SK-N-MC (cell line): ENCODE measurements around the gene LRRC8A.
"Not testable (repeated sequence)": the region's sequence is repeated elsewhere in the genome, so short reads cannot be mapped to it uniquely, and the experiment has no call there.

Experiments
- DNase-seq: peaks from one replicate; pipeline ENCODE4 v3.0.0-alpha.2; 2011; ENCODE audit warnings: low read depth, low spot score
- H3K27ac ChIP-seq: fragments of 200-600 bp; sonication (generic); 2 replicates; pipeline ENCODE4 v1.5.1; 2016; ENCODE audit warnings: mixed run types
- H3K36me3 ChIP-seq: fragments of 200-600 bp; sonication (generic); 2 replicates; pipeline ENCODE4 v1.6.1; 2017; ENCODE audit warnings: antibody characterized with exemption, low read length, mixed read lengths; ENCODE audit not compliant: insufficient read depth
- H3K4me3 ChIP-seq: fragments of 200-600 bp; sonication (generic); 2 replicates; pipeline ENCODE4 v1.5.1; 2016
- H3K9ac ChIP-seq: fragments of 200-600 bp; sonication (generic); 2 replicates; pipeline ENCODE4 v1.8.0; 2017; ENCODE audit warnings: mixed run types, mixed read lengths; ENCODE audit not compliant: insufficient read length
- H3K9me3 ChIP-seq: fragments of 200-600 bp; sonication (generic); 2 replicates; pipeline ENCODE4 v1.6.1; 2017; ENCODE audit warnings: low read depth, mild to moderate bottlenecking, antibody characterized with exemption, low read length, moderate library complexity, mixed read lengths
- EZH2 ChIP-seq: fragments of 200-600 bp; sonication (generic); IDR thresholded peaks from one replicate; pipeline ENCODE4 v1.6.1; 2017; ENCODE audit warnings: antibody characterized with exemption
- FOXP2 ChIP-seq: optimal IDR thresholded peaks from 2 replicates; pipeline ENCODE3; 2011; ENCODE audit warnings: mild to moderate bottlenecking, moderate library complexity; ENCODE audit not compliant: insufficient read depth; ENCODE audit errors: extremely low read length, control extremely low read depth
- POLR2AphosphoS5 ChIP-seq: IDR thresholded peaks from 2 replicates; pipeline ENCODE4 v1.6.1; 2012; ENCODE audit warnings: mild to moderate bottlenecking, low read depth, low read length, borderline replicate concordance

The LRRC8A gene

DNA sequence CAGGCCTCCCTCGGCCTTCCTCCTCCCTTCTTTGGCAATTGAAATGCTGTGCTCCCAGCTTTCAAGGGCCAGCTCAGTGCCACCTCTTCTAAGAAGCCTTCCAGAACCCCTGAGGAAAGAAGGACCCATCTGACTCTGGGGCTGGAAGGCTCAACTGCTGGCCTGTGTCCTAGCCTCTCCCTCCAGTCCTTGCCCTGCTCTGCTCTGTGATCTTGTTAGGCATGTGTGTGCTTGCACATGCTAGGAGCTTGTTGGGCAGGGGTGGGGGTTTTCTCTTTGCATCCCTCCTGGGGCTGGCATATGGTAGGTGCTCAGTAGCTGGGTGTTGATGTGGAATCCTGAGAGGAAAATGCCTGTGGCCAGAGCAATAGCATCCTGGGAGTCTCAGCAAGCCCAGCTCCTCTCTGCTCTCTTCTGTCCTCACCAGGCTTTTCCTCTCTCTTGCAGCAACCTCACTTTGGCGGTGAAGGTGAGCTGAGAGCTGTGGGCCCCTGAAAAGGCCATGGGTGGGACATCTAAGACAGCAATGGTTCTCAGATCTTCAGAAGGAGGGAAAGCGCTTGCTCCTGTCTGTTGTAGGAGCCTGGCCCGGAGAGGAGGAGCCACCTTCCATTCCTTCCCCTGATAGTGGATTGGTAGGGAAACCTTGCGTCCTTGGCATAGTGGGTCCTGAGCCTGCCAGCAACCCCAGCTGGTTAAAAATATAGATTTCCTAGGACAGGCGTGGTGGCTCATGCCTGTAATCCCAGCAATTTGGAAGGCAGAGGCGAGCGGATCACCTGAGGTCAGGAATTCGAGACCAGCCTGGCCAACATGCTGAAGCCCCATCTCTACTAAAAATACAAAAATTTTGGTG is 55.6 kb downstream of the LRRC8A start:
- no peak for TF ChIP-seq EZH2
- no peak for TF ChIP-seq POLR2AphosphoS5
- no peak for TF ChIP-seq FOXP2
- Histone ChIP-seq H3K4me3 (no peak overlapping the region), H3K9ac (no peak overlapping the region), H3K36me3 (no peaks in the 10 kb centered on the region), H3K27ac (no peak overlapping the region), H3K9me3 (no peaks in the 10 kb centered on the region)
- DNase-seq = no peak

DNA sequence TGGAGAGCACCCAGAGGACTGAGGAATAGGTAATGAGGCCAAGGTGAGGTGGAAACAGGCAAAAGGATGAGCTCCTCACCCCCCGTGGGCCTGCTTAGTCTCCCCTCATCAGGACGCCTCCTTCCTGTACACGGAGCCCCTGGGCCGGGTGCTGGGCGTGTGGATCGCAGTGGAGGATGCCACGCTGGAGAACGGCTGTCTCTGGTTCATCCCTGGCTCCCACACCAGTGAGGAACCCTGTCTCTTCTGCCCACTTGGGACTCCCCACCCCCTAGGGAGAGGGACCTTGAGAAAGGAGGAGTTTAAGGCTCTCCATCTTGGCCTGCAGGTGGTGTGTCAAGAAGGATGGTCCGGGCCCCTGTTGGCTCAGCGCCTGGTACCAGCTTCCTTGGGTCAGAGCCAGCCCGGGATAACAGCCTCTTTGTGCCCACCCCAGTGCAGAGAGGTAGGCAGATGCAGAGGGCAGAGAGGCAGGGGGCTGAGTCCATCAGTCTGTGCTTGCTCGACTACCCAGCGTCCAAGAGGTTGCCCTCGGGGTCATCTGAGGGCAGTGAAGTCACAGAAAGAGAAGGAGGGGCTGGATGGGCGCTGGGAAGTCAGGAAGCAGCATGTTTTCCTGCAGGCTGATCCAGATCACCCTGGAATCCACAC is 58.5 kb downstream of the LRRC8A start:
- Histone ChIP-seq H3K36me3 (no peaks in the 10 kb centered on the region), H3K27ac (no peak overlapping the region), H3K4me3 (no peak overlapping the region), H3K9ac (no peak overlapping the region), H3K9me3 (no peaks in the 10 kb centered on the region)
- no peak for DNase-seq
- TF ChIP-seq FOXP2 (no peak), POLR2AphosphoS5 (no peak)

DNA sequence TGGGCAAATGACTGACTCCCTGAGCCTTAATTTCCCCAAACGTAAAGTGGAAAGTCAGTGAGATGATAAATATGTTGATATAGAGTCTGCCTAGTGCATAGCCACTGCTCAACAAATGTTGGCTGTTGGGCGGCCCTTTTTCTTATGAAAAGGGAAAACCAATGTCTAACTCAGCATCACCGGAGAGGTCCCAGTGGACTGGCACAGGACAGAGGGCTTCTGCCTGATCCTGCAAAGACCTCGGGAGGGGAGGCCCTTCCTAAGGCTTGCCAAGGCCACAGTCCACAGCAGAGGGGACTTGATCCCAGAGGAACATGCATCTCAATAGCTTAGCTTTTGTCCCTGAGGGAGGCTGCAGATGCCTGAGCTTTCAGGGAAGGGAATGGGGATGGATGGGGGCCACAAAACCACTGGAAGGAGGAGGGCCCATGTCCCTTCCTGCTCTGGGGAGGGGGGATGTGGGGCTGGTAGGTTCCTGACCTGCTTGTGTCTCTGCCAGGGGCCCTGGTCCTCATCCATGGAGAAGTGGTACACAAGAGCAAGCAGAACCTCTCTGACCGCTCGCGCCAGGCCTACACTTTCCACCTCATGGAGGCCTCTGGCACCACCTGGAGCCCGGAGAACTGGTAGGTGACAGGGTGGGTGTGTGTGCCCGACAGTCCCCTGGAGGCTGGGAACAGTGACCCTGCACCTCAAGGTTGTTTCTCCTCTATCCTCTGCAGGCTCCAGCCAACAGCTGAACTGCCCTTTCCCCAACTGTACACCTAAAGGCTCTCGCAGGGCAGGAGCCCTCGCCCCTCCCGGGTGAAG is 59.2 kb downstream of the LRRC8A start:
- no peaks in the 10 kb centered on the region for H3K9me3 ChIP-seq
- no peak overlapping the region for H3K27ac ChIP-seq
- no peaks in the 10 kb centered on the region for H3K36me3 ChIP-seq
- TF ChIP-seq POLR2AphosphoS5 (no peak), EZH2 (no peak), FOXP2 (no peak)
- no peak overlapping the region for H3K9ac ChIP-seq
- DNase-seq = no peak
- H3K4me3 ChIP-seq = no peak overlapping the region

GRCh38 chr9:128943832-128944620 is 62.1 kb downstream of the LRRC8A start:
- TF ChIP-seq EZH2 = no peak
- TF ChIP-seq FOXP2 = no peak
- TF ChIP-seq POLR2AphosphoS5 = no peak
- H3K9me3 ChIP-seq = no peaks in the 10 kb centered on the region
- no peak overlapping the region for H3K27ac ChIP-seq
- no peaks in the 10 kb centered on the region for H3K36me3 ChIP-seq
- no peak overlapping the region for H3K4me3 ChIP-seq
- DNase-seq = no peak
- no peak overlapping the region for H3K9ac ChIP-seq

DNA sequence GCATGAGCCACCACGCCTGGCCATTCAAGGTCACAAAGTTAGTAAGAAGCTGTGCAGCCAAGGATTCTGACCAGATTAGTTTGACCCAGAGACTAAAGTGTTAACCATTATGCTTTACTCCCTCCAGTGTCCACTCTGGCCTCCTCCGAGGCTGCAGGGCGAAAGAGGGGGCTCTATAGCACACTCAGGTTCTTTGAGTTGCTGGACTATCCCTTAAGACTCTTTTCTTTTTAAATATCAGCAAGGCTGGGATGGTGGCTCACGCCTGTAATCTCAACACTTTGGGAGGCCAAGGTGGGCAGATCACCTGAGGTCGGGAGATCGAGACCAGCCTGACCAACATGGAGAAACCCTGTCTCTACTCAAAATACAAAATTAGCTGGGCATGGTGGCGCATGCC is 63.0 kb downstream of the LRRC8A start:
- not testable (repeated sequence) for H3K36me3 ChIP-seq, DNase-seq, H3K4me3 ChIP-seq, H3K9ac ChIP-seq, H3K9me3 ChIP-seq, H3K27ac ChIP-seq

- Histone ChIP-seq H3K9me3 (no peaks in the 10 kb centered on the region), H3K4me3 (peak overlapping the region; percentile 95; the same call in 1 of the 2 replicates), H3K27ac (no peak overlapping the region), H3K9ac (no peak overlapping the region), H3K36me3 (peaks cover 7% of the 10 kb centered on the region; the same call in 1 of the 2 replicates)
- no peak for DNase-seq
- TF ChIP-seq EZH2 (no peak), FOXP2 (no peak), POLR2AphosphoS5 (no peak)
Observed at GRCh38 chr9:128945798-128946501, 64.0 kb downstream of the LRRC8A start.

GRCh38 chr9:128946571-128947276 is 64.8 kb downstream of the LRRC8A start:
- Histone ChIP-seq H3K4me3 (peak overlapping the region; percentile 95), H3K27ac (no peak overlapping the region), H3K9me3 (no peaks in the 10 kb centered on the region), H3K36me3 (peaks cover 12% of the 10 kb centered on the region), H3K9ac (peak overlapping the region; percentile 93)
- no peak for DNase-seq
- TF ChIP-seq FOXP2 = no peak
- no peak for TF ChIP-seq EZH2
- TF ChIP-seq POLR2AphosphoS5 = no peak

DNA sequence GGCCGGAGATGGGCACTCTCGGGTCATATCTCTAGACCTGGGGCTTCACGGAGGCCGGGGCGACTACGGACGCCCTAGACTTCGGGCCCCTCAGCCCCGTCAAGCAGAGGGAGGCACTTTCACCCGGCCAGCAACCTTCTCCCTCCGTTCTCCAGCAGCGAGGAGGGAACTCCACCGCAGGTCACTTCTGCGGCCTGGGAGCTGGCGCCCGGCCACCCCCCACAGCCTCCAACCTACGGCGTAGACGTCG is 65.3 kb downstream of the LRRC8A start:
- Histone ChIP-seq H3K36me3 (peaks cover 13% of the 10 kb centered on the region), H3K9me3 (no peaks in the 10 kb centered on the region), H3K4me3 (peak overlapping the region; percentile 95), H3K9ac (peak overlapping the region; percentile 93), H3K27ac (no peak overlapping the region)
- TF ChIP-seq POLR2AphosphoS5 (no peak), FOXP2 (peak; percentile 2)
- no peak for DNase-seq
